HT-29 (cell line): ENCODE results near the gene FARP1. TPM values are rescaled to one million over a fixed set of nuclear protein-coding genes. Genes with fewer than 3 reads are reported as not detected.
"Not testable (repeated sequence)": the region's sequence is repeated elsewhere in the genome, so short reads cannot be mapped to it uniquely, and the experiment has no call there.

Experiments used
- DNase-seq: peaks from one replicate; pipeline ENCODE4 v3.0.0-alpha.2; 2015; ENCODE audit warnings: low spot score
- total RNA-seq: library from RNA; depleted of rRNA; stranded (reverse); fragments of >200 nt; shearing (Covaris generic); gene quantifications from 2 replicates; pipeline ENCODE4 v1.2.3, GENCODE V29; 2014

Gene FARP1
- total RNA-seq, 1 experiment from 2014 or later: 49.0 TPM

DNA sequence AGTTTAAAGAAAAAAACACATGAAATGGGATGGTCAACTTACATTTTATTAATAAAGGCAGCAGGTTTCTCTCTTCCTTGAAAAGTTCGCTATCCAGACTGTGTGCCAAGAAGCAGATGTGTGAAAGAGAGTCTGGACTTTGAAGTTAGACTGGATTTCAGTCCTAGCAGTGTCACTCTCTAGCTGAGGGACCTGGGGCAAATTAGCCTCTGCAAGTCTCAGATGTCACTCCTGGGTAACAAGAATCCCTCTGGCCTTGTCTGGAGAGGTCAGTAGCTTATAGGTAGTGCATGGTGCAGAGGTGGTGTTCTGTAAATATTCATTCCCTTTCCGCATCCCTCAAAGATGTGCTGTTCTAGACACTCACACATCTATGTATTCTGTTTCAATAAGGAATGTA, 221.8 kb downstream of the FARP1 start:
- no peak for DNase-seq

DNA sequence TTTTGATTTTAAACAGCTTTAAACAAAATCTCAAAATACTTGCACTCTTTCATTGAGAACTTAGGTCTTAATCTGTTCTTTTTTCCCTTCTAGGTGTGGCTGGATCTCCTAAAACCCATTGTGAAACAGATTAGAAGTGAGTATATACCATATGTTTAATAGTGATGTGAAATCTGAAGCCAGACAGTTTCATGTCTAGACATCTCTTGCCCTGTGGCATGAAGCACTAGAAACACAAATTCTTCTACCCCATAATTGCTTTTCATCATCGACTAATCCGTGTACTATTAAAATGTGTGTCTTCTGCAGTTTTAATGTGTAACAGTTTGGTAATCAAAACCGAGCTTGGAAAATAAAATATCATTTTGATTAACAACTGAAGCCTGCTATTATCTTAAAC, 222.4 kb downstream of the FARP1 start:
- DNase-seq: no peak

DNA sequence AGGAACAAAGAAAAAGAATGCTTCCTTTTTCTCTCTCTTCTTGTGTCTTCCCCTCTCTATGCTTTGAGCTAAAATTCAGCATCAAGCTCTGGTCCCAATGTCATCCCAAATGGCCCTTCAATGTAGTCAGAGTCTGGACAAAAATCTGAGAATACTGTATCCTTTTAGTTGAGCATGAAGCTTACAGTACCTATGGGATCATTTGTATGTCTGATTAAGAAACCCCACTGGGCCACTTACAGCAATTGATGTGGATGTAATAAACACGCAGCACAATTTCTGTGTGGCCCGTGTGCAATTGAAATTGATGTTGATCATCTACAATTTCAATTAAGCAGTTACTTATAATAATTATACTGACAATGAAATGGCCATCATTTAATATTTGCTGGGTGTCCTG, 223.1 kb downstream of the FARP1 start:
- no peak for DNase-seq

DNA sequence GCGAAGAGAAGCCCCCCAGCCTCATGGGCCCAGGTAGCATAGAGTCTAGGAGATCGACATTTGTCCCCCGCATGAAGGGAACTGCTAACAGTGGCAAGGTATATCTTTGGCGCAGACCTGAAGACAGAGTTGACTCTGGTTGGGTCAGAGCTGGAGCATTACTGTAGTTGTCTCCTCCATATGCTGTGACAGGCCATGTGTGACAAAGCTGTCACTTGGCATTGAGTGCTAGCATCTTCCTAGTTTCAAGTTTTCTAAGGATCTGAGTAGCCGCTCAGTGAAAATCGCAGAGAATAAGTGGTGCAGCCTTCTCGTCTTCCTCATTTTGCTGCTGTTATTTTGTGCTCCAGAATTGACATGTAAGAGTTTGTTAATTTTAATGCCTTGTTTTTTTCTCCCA, 223.5 kb downstream of the FARP1 start:
- DNase-seq: no peak

DNA sequence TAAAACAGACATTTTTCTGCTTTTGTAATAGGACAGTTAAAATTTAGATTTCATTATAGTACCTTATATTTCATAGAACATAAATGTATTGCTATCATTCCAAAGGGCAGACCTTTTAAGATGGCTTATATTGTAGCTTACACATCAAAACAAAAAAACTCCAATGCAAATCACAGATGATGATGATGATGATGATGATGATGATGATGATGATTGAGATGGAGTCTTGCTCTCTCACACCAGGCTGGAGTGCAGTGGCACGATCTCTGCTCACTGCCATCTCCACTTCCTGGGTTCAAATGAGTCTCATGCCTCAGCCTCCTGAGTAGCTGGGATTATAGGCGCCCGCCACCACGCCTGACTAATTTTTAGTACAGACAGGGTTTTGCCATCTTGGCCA, 224.1 kb downstream of the FARP1 start:
- no peak for DNase-seq

DNA sequence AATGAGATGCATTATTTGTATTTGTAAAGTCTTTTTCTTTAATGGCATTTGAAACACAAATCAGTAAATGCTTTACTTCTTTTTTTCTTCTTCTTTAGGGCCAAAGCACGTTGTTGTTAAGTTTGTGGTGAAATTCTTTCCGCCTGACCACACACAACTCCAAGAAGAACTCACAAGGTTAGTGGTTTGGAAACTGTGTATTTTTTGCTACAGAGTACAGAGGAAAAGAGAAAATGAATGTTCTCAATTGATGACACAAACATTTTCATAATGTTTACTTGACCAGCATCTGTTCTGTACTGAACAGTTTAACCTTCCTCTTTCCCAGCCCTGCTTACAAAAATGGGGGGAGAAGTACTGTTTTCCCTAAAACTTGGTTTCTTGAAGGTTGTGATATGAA, 225.1 kb downstream of the FARP1 start:
- no peak for DNase-seq

DNA sequence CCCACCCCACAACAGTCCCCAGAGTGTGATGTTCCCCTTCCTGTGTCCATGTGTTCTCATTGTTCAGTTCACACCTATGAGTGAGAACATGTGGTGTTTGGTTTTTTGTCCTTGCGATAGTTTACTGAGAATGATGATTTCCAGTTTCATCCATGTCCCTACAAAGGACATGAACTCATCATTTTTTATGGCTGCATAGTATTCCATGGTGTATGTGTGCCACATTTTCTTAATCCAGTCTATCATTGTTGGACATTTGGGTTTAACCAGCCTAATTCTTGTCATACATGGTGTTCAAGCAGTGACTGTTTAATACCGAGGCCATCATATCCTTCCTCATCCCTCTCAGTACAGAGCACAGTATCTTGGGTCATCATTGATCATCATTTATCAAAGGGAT, 226.6 kb downstream of the FARP1 start:
- DNase-seq: not testable (repeated sequence)

DNA sequence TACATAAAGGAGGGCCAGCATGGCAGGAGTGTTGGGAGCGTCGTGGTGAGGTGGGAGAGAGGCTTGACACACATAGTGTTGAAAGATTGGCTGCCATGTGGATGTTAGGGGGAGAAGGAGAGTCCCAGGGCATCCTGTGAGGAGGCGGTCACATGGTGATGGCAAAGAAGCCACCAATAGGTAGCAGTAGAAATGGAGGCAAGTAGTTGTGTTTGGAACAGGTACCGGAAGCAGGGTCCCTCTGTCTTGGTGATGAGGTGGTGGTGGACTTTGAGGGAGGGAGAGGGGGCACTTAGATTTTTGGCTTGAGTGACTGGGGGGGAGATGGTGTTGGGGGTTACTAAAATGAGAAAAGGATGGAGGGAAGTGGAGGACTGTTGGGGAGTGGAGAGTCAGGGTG, 227.4 kb downstream of the FARP1 start:
- no peak for DNase-seq

DNA sequence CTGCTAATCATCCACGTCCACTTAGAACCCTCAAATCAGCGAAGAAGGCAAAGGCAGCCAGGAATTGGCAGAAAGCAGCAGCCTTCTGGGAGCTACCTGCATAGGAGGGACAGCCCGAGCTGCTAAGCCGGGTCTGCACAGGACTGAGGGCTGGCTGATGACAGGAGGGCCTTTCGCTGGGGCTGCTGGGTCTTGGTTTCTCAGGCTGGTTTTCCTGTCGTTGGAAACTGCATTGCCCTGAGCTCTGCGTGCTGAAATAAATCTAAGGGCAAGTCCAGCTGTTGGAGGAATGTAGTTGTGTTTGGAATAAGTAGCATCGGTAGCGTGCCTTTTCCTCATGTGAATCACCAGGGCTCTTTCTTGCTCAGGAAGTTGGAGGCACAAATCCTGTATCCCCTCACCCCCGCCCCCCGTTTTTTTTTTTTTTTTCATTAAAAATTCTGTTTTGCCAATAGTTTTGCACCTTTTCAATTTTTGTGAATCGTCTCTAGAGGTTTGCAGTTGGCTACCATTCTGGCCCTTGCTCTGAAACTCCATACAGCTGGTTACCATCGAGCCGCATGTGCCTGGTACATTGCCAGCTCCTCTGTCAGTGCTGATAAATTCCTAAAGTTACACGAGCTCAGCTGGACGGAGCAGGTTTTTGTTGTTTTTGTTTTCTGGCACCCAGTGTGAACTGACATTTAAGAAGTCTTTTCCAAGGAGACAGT, 228.1 kb downstream of the FARP1 start:
- DNase-seq: no peak

DNA sequence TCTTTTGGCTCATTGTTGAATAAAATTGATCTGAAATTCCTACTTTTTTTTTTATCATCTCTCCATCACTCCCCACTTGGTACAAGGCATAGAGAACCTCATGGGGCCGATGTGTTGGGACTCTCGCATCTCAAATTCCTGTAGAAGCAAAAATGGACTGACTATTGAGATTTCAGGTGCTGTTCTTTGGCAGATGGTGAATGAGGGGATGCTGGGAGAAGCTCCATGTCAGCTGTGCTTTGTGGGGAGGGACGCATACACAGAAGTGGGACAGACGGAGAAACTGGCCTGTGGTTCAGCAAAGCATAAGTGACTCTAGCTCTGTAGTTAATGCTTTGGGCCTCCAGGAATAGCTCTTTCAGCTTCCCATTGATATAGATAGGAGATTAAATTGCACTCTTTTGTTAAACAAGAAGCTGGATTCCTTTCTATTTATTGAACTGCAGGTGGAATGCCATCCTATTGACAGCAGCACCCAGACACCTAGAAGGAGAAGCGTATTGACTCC, 228.7 kb downstream of the FARP1 start:
- DNase-seq: no peak

DNA sequence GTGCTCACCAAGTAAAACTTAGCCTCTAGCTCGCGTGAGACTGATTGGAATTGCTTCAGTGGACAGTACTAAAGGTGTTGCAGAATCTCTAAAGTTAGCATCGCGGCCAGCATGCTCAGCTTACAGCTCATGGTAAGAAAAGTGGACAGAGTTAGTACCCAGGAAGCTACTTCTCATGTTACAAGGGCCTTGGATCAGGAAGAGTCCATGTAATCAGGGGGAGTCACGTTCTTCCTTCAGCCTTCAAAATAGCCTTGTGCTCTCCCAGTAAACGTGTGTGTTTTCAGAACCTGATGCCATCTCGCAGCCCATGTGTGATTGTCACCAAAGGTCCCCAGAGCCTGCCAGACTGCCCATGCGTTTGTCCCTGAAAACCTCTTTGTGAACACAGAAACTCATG, 230.0 kb downstream of the FARP1 start:
- DNase-seq: no peak

DNA sequence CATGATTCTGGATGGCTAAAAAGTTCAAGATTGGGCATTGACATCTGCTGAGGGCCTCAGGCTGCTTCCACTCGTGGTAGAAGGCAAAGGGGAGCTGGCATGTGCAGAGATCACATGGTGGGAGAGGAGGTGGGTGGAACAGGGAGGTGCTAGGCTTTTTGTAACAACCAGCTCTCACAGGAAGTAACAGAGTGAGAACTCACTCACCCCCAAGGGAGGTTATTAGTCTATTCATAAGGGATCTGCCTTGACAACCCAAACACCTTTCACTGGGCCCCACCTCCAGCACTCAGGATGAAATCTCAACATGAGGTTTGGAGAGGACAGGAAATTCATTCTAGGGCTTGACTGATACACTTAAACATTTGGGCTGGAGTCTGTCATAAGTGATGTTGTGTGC, 231.9 kb downstream of the FARP1 start:
- no peak for DNase-seq

DNA sequence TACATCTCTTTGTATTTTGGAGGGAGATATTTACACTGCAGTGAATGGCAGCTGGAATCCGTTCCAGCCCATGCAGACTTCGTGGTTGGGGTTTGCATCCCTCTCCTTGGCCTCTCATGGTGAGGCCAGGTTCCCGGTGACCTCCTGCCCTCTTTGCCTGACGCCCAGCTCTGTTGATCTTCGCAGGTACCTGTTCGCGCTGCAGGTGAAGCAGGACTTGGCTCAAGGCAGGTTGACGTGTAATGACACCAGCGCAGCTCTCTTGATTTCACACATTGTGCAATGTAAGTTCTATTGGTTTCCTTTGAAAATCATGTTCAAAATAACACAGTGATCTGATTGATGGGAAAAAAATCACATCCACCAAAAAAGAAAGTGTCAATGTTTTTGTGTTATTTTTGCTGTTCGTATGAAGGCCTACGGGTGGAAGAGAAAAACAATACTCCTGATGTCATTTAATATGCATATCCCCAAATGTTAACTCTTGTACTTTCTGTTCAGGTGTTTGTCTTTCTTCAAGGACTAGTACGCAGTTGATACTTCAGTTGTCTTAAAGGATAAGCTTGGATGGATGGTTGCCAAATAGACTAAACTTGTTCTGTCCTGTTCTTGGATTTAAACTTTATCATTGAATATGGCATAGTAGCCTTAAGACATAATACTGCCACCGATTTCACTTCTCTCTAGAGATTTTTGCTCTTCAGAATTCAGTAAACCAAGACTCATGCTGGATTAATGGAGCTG, 234.9 kb downstream of the FARP1 start:
- DNase-seq: no peak

DNA sequence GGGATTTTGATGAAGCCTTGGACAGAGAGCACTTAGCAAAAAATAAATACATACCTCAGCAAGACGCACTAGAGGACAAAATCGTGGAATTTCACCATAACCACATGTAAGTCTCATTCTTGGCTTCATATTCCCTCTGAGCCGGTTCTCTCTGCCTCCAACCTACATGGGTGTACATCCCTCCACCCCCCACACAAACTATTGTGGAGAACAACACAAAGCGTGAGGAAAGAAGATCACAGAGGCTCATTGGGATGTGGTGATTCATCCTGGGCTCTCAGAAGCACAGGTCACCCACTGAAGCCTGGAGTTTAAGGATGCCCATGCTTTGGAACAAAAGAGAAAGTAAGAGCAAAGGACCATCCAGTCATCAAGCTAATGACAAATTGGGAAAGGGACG, 241.8 kb downstream of the FARP1 start:
- DNase-seq: no peak

DNA sequence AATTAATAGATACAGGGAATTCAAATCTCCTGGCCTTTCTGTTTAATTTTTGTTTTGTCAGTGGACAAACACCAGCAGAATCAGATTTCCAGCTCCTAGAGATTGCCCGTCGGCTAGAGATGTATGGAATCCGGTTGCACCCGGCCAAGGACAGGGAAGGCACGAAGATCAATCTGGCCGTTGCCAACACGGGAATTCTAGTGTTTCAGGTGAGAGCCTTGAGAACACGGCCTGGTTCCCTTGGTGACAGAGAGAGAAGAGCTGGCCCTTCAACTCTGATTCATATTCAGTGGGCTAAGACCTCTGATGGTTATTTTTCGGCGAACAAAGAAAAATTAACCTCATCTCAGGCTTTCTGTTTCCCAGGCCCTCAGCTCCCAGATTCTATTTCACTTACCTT, 242.7 kb downstream of the FARP1 start:
- no peak for DNase-seq

DNA sequence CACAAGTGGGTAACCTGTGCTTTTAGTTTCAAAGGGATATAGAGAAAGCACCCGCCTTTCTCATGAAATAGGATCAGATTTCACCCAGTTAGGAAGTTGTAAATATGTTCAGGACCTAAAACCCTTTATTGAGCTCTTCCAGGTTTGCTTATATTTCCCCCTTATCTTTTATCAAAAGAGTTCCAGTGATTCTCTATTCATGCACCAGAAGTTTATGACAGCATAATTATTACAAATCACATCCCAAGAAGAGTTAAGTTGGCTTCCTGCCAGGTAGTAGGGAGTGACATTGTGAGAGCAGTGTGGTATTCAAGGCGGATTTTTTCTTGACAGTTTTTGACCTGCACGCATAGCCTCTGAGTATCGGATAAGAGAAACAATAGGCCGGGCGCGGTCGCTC, 243.7 kb downstream of the FARP1 start:
- DNase-seq: peak; percentile 14

DNA sequence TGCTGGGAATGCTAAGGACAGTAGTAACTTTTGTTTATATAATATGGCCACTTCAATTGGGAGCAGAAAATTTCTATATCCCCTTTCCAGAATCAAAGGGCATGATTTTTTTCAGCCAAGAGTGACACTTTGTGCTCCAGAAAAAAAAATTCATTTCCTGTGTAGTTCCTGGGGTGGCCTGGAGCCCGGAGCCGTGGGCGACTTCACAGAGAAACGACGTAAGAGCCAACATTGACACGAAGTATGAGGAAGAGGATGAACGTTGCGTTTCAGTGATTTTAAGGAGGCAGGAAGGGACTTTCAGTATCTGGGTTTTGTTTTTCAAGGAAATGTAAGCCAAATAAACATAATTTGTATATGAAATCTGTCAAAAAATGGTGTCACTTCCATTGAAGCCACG, 246.4 kb downstream of the FARP1 start:
- no peak for DNase-seq

DNA sequence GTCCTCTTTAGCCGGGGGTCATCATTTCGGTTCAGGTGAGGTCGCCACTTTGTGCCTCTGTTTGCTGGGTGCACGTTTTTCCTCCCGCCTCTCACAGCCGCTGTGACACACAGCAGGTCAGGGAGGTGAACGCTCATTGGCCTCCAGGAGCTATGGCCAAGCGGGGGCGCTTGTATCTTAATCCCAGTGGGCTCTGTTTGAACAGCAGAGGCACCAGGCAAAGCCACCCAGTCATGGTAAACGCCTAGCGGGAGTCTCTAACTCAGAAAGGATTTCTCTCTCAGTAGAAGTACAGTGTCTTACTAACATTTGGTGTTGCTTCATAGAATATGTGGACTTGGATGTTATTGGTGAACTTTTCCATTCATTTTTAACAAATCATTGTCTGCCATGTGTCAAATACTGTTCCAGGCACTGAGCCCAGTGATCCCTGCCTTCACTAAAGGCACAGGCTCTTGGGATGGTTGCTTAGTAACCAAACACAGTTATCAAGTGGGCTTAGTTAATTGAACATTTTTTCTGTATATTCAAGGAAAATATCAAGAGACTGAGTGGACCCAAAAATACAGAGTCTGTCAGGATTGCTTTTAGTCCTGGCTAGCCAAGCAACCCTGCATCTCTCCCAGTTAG, 247.3 kb downstream of the FARP1 start:
- no peak for DNase-seq

DNA sequence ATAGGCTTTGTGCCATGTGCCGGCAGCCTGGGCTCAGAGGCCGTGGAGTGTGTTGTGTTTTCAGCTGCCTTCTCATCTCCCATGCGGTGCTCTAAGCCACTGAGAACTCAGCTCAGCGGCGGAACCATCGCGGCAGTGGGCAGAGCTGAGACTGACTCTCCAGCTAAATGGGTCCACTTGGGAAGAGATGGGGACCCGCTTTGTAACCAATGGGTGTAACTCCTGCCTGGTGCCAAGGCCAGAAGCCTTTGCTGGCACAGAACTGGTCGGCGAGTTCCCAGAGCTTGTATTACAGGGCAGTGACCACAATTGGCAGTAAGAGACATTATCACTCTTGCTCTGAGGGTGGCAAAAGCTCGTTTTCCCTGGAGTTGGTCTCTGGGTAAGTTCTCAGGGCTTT, 251.0 kb downstream of the FARP1 start:
- no peak for DNase-seq

DNA sequence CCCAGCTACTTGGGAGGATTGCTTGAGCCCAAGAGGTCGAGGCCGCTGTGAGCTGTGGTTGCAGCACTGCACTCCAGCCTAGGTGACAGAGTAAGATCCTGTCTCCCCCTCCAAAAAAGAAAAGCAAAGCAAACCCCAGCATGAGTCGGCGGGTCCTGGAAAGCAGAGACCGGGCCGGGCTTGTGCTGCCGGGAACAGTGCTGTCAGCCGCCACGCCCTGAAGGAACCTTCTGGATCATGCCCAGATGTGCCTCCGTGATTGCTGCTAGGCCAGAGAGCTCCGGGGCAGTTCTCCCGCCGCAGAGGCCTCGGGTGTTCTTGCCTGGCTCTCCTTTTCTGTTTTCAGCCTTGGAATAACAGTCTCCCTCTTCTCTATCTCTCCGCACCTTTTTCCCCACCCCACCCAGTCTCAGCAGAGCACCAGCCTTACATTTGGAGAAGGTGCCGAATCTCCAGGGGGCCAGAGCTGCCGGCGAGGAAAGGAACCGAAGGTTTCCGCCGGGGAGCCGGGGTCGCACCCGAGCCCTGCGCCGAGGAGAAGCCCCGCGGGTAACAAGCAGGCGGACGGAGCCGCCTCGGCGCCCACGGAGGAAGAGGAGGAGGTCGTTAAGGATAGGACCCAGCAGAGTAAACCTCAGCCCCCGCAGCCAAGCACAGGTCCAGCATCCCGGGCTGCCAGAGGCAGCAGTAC, 252.1 kb downstream of the FARP1 start:
- no peak for DNase-seq

DNA sequence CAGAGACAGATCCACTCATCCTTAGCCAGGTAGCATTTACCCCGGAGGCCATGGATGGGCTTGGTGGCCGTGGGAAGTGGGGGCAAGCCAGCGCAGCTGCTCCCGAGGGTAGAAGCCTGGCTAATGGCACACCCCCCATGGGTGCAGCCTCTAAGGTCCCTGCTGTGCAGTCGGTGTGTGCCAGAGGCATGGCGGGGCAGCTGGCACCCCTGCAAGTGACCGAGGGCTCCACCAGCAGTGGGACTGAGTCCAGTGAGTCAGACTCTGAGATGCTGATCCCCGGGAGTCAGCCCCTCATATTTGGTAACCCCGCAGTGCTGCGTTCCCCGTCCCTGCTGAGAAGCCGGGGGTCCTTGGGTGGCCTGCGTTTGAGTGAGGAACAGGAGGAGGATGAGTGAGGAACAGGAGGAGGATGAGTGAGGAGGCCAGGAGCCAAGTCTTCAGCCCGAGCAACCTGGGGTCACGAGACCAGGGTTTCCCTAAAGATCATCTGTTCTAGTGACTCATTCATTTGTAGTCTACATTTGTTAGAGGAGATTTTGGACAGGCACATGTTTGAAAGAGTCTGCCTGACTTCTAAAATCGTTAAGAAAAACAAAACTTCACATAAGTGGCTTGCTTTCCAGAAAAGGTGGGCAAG, 253.3 kb downstream of the FARP1 start:
- no peak for DNase-seq

DNA sequence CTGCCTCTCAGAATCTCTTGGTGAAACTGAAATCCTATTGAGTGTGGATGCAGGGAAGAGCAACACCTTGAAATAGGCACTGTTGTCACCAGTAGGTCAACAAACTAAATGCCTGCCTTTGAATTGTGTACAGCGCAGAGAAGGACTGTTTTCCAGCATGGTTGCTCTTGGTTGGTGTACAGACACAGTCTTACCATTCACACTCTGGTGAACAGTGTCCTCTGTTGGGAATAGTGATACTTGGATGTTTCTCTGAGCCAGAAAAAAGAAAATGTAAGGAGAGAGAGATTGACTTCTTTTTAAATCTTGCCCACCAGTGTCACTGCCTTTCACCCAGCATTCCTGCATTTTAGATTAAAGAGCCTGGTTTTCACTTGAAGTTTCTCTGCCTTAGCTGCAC, 254.3 kb downstream of the FARP1 start:
- DNase-seq: no peak
